ENCODE data around the gene BRD3OS.
"Not testable (repeated sequence)": the region's sequence is repeated elsewhere in the genome, so short reads cannot be mapped to it uniquely, and the experiment has no call there.

The BRD3OS gene, protein sequence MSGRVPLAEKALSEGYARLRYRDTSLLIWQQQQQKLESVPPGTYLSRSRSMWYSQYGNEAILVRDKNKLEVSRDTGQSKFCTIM

DNA sequence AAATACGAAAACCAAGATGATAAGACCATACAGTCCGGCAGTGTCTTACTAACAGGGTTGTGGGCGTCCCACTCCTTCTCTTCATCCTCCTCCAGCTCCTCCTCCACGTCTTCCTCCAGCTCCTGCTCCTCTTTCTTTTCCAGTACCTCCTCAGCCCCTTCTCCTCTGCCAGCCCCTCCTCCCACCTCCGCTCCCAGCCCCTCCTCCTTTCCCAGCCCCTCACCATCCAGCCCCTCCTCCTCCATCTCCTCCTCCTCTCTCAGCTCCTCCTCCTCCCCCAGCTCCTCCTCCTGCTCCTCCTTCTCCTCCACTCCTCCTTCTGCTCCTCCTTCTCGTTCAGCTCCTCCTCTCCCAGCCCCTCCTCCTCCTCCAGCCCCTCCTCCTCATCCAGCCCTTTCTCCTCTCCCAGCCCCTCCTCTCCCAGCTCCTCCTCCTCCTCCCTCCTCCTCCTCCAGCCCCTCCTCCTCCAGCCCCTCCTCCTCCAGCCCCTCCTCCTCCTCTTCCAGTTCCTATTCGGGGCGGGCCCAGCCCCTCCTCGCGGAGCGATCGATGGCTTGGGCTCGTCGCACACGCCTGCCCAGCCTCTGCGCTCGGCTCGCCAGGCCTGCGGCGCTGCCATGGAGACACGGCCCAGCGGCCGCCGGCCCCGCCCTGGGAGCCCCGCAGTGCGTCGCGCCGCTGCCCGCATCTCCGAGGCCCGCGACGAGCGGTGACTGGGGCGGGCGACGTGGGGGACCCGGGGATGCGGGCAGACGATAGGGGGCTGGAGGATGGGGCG is at the start of gene BRD3OS:
Gene BRD3OS (plus strand): TSS at position 654 of the 778 bp plus-strand sequence. CDS start 1,267 bp downstream, outside the sequence.
- DNase-seq = peak; percentile 76

DNA sequence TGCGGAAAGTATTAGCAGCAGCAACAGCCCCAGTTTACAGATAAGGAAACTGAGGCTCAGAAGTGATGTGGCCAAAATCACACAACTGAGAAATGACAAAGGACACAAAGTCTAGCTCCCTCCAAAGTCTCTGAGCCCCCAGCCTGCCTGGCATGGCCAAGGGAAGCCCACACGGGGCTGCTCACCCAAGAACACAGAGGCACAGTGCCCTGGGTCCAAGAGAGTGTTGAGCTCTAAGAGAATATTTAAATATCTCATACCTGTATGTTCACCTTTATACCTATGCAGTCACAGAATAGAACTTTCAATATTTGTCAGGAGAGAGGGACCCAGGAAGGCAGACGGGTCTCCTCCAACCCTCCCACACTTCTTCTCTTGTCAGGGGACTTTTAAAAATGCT is 49.8 kb upstream of the BRD3OS start:
- no peak for DNase-seq

DNA sequence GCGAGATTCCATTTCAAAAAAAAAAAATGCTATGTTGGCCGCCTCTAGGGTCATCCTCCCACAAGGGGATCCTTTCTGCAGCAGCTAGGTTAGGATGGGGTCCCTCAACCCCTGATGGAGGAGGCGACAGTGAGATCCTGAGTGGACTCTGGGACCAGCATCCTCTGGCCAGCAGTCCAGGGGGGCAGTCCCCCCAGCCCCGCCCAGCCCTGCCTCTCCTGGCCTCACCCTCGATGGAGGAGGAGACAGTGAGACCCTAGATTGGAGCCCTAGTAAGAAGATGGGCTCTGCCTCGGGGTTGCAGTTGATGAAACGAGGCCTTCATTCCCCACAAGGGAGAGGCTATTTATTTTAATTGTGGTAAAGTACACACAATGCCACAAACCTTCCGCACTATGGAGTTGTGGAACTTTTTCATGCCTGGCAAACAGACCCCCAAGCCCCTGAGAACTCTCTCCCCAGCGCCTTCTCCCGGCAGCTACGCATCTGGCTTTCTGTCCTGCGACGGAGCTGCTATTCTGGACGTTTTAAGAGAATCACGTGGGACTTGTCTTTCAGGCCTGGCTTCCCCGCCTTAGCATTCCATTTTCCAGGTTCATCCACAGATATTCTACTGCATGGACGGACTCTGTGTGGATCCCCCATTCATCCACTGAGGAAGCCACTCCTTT is 49.0 kb upstream of the BRD3OS start:
- no peak for DNase-seq

DNA sequence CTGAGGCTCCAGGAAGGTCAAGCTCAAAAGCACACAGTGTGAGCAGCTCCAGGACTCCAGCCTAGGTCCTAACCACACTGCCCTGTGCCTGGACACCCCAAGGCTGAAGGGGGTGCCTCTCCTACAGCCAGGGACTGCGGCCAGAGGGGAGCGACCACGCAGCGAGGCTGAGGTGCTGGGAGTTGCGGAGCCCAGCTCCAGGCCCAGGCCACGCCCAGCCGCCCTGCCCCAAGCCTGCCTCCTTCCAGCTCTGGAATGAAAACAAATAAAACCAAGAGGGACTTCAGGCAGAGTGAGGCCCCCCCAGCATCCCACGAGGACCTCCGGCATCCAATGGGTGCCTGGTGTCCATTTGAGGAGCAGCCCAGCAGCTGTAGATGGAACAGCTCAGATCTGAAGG is 48.4 kb upstream of the BRD3OS start:
- DNase-seq = no peak

DNA sequence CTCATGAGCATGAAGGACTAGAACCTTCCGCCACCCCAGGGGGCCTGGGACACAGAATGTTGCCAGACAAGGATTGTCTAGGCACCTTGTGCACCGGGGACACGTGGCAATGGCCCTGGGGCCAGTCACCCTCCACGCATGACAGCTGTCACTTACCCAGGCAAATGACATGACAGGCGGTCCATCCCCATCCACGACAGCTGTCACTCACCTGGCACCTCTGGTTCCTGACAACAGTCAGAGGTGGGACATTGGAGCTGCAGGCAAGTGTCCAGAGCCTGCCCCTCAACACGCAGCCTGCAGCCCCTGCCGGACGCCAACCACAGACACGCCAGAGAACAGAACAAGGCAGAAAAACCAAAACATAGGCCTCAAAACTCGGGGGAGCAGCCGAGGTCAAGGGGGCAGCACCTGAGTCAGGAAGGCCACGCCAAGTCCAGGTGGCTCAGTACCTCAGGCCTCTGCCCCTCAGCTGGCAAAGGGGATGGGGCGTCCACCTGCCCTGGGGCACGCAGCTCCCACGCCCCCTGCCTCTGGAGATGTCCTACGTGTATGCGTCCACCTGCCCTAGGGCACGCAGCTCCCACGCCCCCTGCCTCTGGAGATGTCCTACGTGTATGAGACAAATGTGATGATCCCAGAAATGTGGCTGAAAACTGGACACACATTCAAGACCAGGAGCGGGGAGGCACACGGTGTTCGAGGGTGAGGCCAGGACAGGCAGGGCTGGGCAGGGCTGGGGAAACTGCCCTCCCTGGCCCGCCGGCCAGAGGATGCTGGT is 47.7 kb upstream of the BRD3OS start:
- no peak for DNase-seq

DNA sequence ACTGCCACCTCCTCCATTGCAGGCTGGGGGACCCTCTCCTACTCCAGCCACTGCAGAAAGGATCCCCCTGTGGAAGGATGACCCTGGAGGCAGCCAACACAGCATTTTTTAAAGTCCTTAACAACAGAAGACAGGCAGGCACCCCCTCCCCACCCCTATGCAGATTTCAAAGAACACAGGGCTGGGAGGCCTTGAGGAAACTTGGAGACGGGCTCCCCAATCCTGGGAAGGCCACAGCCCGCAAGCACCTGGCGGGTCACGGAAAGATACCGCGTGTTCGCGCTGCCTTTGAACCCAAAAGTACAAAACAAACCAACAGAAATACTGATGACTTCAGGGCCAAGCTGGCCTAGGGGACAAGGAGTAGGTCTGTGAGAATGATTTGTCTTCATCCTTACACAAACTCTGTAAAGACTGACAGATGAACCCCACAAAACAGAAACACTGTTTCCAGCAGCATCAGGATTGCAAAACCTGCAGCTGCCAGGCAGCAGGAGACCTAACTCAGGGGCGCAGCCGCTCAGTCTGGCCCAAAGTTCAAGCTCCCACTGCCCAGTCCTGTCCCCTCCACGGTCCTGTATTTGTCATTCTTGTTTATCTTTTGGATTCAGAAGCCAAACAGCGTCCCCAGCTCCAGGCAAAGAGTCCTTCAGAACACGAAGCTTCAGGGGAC is 46.9 kb upstream of the BRD3OS start:
- no peak for DNase-seq

DNA sequence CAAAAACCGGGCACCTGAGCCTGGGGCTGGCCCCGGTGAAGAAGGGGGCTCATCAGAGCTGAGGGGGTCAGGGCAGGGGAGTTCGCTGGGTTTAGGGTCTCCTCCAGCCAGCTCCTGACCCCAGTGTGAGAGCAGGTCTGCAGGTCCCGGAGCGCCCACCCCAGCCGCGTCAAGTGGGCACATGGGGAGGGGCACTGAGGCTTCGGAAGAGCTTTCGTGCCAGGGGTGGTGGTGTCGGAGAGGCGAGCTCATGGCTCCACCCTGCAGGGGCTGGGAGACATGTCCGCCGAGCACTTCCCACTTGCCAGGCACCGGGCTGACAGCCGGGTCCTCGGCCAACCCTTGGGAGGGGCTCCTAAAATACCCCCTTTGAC is 46.4 kb upstream of the BRD3OS start:
- no peak for DNase-seq

DNA sequence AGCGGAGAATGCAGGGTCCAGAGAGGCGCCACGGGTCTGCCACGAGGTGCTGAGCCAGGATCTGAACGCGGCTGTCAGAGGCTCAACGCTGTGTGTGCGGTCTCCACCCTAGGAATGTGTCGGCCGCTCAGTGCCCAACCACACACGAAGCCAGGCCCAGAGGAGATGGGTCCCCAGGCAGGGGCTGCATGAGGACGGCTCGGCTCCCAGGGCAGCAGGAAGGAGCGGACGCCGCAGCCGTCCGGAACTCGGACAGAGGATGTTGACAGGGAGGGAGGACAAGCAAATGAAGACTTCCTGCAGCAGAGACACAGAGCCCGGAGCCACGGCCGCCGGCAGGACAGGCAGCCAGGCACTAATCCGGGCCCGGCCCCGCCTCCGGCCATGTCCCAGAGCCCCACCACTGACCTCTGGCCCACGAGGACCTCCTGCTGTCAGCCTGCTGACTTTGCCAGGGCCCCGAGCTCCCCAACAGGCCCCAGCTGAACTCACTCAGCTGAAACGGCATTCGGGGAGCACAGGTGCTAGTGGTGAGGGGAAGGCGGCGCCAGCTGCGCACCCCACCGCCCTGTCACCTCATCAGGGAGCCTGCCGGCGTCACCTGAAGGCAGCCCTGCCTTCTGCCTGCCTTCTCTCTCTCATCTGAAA is 45.9 kb upstream of the BRD3OS start:
- no peak for DNase-seq

DNA sequence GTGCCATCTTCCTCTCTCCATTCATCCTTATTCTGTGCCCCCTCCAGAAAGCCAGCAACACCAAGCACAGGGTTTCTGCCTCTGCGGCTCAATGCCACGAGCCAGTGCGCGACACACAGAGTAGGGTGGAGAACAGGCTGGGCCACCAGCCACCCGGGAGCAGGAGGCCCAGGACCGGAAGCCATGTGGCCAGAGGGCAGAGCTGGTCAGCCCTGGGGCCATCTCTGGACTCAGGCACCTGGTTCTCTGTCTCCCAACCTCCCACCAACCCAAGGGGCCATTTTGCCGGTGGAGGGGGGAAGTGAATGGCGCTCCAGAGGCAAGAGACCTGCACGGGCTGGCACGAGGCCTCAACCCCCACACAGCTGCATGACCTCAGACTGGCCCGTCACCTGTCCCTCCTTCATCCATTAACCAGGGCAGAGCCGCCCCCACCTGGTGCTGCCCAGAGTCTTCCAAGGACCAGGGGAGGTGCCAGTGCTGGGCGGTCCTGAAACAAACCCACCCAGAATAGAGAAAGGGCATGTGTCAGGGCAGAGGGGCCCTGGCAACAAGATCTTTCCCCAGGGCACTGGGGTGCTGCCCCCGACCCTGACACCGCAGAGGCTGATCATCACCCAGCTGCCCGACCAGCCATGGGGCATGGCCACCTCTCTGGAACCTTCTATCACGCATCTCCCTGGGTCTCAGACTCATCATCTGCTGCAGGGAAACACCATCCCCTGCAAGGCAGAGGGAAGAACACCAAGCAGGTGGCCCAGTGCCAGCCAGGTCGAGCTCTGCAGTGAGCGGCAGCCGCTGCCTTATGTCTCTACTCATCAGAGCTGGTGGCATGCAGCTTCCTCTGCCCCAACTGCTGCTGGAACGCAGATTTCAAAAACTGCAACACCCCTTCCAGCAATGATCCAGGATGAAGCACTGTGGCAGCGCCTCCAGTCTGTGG is 45.1 kb upstream of the BRD3OS start:
- no peak for DNase-seq

DNA sequence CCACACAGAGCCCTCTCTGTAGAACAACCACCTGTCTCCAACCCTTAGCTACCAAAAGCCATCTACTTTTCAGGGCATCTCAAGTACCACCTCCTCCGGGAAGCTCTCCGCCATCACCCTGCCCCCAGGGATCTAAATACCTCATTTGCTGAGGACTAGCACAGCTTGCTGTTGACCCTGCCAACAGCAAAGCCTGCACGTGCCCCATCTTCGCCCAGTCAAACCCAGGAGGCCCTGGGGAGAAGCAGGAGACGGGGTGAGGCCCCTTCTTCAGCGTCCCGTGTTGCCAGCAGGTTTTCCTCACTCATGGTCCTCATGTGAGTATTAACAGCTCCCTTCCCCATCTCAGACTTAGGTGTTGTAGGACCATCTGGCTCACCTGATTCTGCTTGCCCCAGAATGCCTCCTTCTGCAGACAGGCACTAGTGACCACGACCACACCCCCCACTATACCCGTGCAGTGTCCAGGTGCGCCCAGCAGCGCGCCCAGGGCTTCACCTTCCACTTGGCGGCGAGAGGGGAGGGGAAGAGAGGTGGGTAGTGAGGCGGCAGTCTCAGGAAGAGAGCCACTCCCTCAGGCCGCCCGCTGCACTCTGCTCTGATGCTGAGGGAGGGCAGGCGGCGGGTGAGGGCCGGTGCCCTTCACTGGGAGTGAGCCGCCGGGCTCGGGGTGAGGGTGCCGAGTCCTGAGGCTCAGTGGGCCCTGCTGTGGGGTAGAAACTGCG is 44.3 kb upstream of the BRD3OS start:
- no peak for DNase-seq

DNA sequence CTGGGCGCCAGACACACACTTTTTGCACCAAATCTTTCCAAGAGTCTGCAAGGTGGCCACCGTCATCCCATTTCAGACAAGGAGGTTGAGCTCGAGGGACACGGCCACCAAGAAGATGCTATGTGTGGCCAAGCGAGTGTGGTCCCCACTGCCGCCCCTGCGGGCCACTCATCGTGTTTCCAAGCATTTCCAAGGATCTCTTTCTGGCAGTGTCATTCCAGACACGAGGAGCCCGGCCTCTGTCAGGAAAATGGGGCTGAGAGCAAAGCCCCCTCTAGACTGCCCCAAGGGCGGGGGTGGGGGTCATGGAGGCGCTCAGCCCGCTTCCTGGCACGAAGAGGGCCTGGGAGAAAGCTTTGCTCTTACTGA is 43.7 kb upstream of the BRD3OS start:
- DNase-seq = no peak

DNA sequence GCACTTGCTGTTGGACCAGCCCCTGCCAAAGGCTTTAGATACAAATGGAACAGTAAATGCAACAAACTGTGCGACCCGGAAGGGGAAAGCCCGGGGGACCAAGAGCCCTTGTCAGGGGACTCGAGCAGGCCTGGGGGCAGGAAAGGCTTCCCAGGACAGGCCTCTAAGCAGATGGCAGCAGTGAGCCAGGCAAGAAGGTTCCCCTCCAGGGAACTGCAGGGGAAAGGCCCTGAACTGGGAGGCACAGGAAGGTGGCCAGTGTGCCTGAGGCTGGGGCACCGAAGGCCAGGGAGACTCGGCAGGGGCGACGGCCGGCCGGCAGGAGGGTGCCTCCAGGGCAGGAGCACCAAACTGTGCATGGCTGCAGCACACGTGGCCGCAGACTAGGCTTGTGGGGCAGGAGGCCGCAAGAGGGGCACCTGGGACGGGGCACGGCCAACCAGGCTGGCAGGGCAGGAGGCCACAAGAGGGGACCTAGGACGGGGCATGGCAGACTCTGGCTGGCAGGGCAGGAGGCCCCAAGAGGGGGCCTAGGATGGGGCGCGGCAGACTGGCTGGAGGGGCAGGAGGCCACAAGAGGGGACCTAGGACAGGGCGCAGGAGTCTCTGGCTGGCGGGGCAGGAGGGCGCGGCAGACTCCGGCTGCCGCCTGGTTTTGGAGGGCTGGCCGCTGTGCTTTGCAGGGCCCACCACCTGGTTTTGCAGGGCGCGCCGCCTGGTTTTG is 43.2 kb upstream of the BRD3OS start:
- DNase-seq = no peak

DNA sequence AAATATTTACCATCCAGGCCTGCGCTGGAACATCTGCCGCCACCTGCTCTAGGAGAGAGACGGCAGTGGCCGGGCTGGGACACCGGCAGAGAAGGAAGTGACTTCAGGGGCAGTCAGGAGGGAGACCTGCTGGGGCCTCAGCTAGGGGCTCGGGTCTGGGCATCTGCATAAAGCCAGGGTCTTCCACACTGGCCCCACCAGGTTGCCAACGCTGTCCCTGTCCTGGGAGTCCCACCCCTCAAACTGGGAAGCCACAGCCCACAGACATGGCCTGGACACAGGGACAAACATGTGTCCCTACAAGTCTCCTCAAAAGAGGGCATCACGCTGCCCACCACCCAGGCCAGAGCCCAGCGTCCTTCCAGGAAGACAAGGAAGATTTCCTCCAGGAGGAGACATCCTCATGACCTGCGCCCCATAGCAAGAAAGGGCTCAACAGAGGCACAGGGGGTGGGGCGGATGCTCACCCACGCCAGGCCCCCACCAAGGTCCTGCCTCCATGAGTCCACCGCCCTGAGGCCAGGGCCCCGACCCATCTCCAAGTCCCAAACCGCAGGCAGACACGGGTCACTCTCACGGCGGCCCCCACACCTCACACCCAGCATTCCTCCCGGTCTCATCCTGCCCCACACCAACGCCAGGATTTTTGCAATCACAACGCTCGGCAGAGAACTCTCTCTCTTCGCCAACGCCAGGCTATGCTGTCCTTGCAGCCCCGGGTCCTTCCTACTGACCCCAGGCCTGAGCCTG is 42.1 kb upstream of the BRD3OS start:
- no peak for DNase-seq

DNA sequence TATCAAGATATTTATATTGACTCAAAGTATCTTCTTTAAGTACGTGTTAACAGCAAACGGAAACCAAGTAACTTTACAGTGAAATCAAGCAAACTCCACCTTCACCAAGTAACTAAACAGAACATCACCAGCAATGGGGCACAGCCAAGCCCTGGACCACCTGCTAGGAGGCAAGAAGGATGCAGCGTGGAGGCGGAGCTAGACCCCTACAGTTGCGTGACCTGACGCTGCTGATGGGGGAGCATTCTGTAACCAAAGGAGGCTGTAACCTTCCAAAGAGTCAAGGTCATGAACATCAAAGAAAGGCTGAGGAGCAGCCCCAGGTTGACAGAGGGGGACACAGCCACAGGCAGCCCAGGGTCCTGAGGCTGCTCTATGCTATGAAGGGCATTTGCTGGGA is 39.2 kb upstream of the BRD3OS start:
- no peak for DNase-seq

DNA sequence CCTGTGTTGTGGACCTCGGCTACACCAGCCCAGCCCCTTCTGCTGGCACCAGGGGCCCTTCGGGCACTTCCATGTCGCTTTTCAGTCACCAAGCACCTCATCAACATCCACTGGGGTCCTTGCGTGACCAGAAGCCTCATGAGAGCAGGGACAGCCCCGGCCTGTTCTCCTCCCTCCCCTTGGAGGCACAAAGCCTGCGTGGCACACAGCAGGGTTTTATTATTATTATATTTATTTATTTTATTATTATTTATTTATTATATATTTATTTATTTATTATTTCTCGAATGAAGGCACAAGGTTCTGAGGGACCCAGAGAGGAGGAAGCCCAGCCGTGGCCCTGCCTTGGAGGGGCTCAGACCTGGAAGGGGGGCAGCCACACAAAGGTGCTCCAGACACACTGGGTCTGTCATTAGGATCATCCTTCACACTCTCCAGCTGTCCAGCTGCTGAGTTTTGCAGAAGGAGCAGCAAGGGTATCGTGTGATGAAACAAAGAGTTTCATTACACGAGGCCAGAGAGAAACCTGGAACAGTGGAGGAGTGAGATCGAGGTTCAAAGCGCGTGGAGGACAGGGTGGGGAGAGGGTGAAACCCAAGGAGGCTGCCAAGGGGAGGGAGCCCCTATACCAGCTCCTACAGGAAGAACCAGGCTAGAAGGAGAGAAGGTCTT is 38.4 kb upstream of the BRD3OS start:
- no peak for DNase-seq

DNA sequence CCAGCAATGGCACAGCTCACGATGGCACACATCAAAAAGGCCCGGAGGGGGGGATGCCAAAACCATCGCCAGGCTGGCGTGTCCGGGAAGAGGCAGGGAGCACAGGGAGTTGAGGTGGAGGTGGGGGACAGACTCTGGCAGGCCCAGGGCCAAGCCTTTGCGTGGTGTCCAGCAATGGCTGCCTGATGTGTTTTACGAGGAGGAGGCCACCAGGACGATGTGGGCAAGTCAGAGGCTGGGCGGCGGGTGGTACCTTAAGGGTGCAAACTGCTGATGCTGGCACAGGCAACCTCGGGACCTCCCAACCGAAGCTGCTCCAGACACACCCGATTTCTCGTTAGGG is 37.9 kb upstream of the BRD3OS start:
- no peak for DNase-seq

DNA sequence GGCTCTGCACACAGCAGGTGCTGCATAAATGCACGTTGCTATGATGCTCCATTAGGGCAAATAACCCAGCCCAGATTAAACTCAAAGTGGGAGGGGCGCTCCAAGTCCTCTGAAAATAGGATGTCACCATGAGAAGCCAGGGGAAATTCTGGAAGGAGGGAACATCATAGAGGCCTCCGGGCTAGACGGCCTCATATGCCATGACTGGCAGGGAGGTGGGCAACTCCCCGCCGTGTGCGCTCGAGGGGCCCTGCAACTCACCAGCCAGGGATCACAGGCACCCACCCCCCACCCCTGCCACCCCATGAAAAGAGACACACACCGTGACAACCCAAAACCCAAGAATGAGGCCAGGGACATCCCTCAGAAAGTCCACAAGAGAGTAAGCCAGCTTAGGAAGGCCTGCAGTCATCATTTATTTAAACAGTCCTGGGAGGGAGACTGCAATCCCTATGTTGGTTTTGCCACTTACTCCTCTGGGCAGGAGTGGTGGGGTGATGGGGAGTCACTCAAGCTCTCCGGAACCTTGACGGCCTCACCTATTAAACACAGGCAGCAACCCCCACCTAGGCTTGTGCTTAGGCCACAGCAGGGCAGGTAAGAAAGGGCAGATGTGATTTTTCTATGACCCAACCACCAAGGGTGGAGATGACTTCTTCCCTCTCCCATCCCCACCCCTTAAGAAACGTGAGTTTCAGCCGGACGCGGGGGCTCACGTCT is 37.2 kb upstream of the BRD3OS start:
- DNase-seq = no peak

DNA sequence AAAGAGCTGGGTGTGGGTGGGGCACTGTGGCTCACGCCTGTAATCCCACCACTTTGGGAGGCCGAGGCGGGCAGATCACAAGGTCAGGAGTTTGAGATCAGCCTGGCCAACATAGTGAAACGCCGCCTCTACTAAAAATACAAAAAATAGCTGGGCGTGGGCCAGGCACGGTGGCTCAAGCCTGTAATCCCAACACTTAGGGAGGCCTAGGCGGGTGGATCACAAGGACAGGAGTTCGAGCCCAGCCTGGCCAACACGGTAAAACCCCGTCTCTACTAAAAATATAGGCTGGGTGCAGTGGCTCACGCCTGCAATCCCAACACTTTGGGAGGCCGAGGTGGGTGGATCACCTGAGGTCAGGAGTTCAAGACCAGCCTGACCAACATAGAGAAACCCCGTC is 36.5 kb upstream of the BRD3OS start:
- not testable (repeated sequence) for DNase-seq

Measured in SIG-M5 (cell line).